Measurements from ENCODE around the gene CASQ1.

Gene CASQ1

GRCh38 chr1:160211046-160211790 lies 20.8 kb downstream of the CASQ1 start:
- no peak for TF ChIP-seq ZBTB7A (IDR thresholded peaks at IDR 0.05; ENCODE audit: low read depth)
- no peak for TF ChIP-seq USF1 (IDR thresholded peaks at IDR 0.05)
- no peak for TF ChIP-seq TEAD4 (IDR thresholded peaks at IDR 0.05)
- TF ChIP-seq TAF1 (IDR thresholded peaks at IDR 0.05; ENCODE audit: low read depth), result no peak
- no peak for TF ChIP-seq CEBPB (IDR thresholded peaks at IDR 0.05)
- no peak for TF ChIP-seq NFIC (IDR thresholded peaks at IDR 0.05)
- TF ChIP-seq REST (IDR thresholded peaks at IDR 0.05; ENCODE audit: low read depth), result no peak
- TF ChIP-seq TCF12 (IDR thresholded peaks at IDR 0.05; ENCODE audit: low read depth), result no peak
- no peak for TF ChIP-seq CREB1 (IDR thresholded peaks at IDR 0.05; ENCODE audit: low read depth)
- TF ChIP-seq FOXM1 (IDR thresholded peaks at IDR 0.05; ENCODE audit: borderline replicate concordance, low read depth), result no peak

- TF ChIP-seq TEAD4 (IDR thresholded peaks at IDR 0.05), result no peak
- no peak for TF ChIP-seq TAF1 (IDR thresholded peaks at IDR 0.05; ENCODE audit: low read depth)
- no peak for TF ChIP-seq RAD21 (IDR thresholded peaks at IDR 0.05; ENCODE audit: low read depth)
- TF ChIP-seq EGR1 (IDR thresholded peaks at IDR 0.05), result no peak
- TF ChIP-seq NFIC (IDR thresholded peaks at IDR 0.05), result no peak
- TF ChIP-seq TCF12 (IDR thresholded peaks at IDR 0.05; ENCODE audit: low read depth), result no peak
- no peak for TF ChIP-seq EP300 (IDR thresholded peaks at IDR 0.05; ENCODE audit: borderline replicate concordance)
- no peak for TF ChIP-seq FOXM1 (IDR thresholded peaks at IDR 0.05; ENCODE audit: borderline replicate concordance, low read depth)
Observed at GRCh38 chr1:160214481-160215140, 24.2 kb downstream of the CASQ1 start.

- no peak for TF ChIP-seq FOXM1 (IDR thresholded peaks at IDR 0.05; ENCODE audit: borderline replicate concordance, low read depth)
- TF ChIP-seq TAF1 (IDR thresholded peaks at IDR 0.05; ENCODE audit: low read depth), result no peak
- no peak for TF ChIP-seq RAD21 (IDR thresholded peaks at IDR 0.05; ENCODE audit: low read depth)
- no peak for TF ChIP-seq MAX (IDR thresholded peaks at IDR 0.05)
- no peak for TF ChIP-seq YY1 (IDR thresholded peaks at IDR 0.05; ENCODE audit: low read depth)
- no peak for TF ChIP-seq TCF12 (IDR thresholded peaks at IDR 0.05; ENCODE audit: low read depth)
- no peak for TF ChIP-seq CEBPB (IDR thresholded peaks at IDR 0.05)
- no peak for TF ChIP-seq EGR1 (IDR thresholded peaks at IDR 0.05)
- TF ChIP-seq TEAD4 (IDR thresholded peaks at IDR 0.05), result no peak
- TF ChIP-seq CREB1 (IDR thresholded peaks at IDR 0.05; ENCODE audit: low read depth), result no peak
- TF ChIP-seq REST (IDR thresholded peaks at IDR 0.05; ENCODE audit: low read depth), result no peak
Observed at GRCh38 chr1:160216301-160216700, 25.9 kb downstream of the CASQ1 start.

- TF ChIP-seq FOXM1 (IDR thresholded peaks at IDR 0.05; ENCODE audit: borderline replicate concordance, low read depth) (0 out of 2 replicates have a peak, but pooled peaks have one; percentile 32), USF1 (IDR thresholded peaks at IDR 0.05) (no peak), EP300 (IDR thresholded peaks at IDR 0.05; ENCODE audit: borderline replicate concordance) (peak; percentile 70; the same call in 1 of the 2 replicates), TEAD4 (IDR thresholded peaks at IDR 0.05) (peak; percentile 49), NFIC (IDR thresholded peaks at IDR 0.05) (peak; percentile 96), YY1 (IDR thresholded peaks at IDR 0.05; ENCODE audit: low read depth) (no peak), TCF12 (IDR thresholded peaks at IDR 0.05; ENCODE audit: low read depth) (peak; percentile 85)
Observed at GRCh38 chr1:160217481-160218051, 27.2 kb downstream of the CASQ1 start.

GRCh38 chr1:160219062-160219929 lies 28.9 kb downstream of the CASQ1 start:
- TF ChIP-seq RAD21 (IDR thresholded peaks at IDR 0.05; ENCODE audit: low read depth) (peak; percentile 74), TAF1 (IDR thresholded peaks at IDR 0.05; ENCODE audit: low read depth) (no peak)
